ENCODE data around the gene GPC2.
A peak's percentile ranks its signal among the peaks of the same experiment; 100 is the strongest.

GPC2 gene

GRCh38 chr7:100122067-100122466 is 55.1 kb downstream of the GPC2 start:
- no peak for DNase-seq (ENCODE audit: low read depth in 2 of 2)

GRCh38 chr7:100120733-100121036 is 56.5 kb downstream of the GPC2 start:
- DNase-seq (ENCODE audit: low read depth in 2 of 2): no peak

GRCh38 chr7:100119970-100120732 is 57.0 kb downstream of the GPC2 start:
- peak in 1 of 2 donors; percentile 38 for DNase-seq (ENCODE audit: low read depth in 2 of 2)

Data from activated CD8-positive, alpha-beta memory T cell treated with anti-CD3 and anti-CD28 coated beads for 4 hours (primary cell).